Activated CD4-positive, CD25-positive, alpha-beta regulatory T cell (primary cell): Measurements from ENCODE around the gene XCR1.
"Not testable (repeated sequence)": the region's sequence is repeated elsewhere in the genome, so short reads cannot be mapped to it uniquely, and the experiment has no call there.

Experiments used
- DNase-seq, 4 experiments: peaks; one replicate each; lab custom pipeline; 2025; lab: John Stamatoyannopoulos, UW

The XCR1 gene

DNA sequence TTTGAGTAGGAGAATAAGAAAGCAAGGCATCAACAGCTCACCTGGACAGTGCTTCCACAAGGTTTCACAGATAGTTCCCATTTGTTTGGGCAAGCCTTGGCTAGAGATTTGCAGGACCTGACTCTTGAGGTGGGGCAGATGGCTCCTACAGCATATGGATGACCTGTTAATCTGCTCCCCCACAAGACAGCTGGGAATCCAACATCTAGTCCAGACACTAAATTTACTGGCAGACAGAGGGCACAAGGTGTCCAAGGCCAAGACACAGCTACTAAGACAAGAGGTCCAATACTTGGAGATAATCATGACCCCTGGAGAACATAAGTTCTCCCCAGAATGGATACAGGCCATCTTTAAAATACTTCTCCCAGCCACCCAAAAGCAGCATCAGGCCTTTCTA lies 23.6 kb downstream of the XCR1 start:
- DNase-seq: not testable (repeated sequence)

DNA sequence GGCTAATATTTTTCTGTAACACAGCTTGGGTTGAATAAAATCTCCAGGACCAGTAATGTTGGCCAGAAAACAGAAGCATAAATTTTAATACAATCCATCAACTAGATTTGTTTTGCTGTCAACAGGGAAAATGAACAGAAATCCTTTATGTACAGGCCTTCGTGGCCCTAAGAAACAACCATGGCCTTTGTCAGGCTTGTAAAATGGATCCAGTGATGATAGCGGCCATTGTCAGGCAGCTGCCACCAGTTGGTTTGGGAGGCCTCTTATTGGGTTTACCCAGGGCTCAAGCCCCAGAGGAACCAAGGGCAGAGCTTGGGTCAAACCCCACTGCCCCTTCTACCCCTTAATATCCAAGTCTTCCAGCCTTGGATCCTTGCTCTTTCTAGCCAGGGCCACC lies 26.1 kb downstream of the XCR1 start:
- DNase-seq: no peak

DNA sequence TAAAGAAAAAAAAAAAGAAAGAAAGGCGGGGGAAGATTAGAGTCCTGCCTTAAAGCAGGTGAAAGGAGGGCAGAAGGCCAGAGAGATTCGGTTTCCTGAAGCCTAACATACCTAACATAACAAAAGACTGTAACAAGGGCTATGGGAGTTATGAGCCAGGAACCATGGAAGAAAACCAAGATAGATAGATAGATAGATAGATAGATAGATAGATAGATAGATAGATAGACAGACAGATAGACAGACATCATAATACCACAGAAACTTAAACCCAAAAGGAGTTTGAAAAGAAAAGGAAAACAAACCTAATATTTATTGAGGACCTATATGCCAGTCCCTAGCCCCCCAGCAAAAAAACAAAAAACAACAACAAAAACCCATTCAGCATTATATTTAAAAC lies 29.3 kb downstream of the XCR1 start:
- DNase-seq: no peak

DNA sequence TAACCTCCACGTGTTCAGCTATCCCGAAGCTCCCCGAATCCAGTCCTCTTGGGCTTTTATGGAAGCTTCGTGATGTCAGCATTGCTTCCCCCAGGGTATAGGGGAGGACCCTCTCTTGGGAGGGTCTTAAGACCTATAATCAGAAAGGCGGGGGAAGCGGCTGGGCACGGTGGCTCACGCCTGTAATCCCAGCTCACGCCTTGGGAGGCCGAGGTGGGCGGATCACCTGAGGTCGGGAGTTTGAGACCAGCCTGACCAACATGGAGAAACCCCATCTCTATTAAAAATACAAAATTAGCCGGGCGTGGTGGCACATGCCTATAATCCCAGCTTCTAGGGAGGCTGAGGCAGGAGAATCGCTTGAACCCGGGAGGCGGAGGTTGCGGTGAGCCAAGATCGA lies 29.8 kb downstream of the XCR1 start:
- not testable (repeated sequence) for DNase-seq

DNA sequence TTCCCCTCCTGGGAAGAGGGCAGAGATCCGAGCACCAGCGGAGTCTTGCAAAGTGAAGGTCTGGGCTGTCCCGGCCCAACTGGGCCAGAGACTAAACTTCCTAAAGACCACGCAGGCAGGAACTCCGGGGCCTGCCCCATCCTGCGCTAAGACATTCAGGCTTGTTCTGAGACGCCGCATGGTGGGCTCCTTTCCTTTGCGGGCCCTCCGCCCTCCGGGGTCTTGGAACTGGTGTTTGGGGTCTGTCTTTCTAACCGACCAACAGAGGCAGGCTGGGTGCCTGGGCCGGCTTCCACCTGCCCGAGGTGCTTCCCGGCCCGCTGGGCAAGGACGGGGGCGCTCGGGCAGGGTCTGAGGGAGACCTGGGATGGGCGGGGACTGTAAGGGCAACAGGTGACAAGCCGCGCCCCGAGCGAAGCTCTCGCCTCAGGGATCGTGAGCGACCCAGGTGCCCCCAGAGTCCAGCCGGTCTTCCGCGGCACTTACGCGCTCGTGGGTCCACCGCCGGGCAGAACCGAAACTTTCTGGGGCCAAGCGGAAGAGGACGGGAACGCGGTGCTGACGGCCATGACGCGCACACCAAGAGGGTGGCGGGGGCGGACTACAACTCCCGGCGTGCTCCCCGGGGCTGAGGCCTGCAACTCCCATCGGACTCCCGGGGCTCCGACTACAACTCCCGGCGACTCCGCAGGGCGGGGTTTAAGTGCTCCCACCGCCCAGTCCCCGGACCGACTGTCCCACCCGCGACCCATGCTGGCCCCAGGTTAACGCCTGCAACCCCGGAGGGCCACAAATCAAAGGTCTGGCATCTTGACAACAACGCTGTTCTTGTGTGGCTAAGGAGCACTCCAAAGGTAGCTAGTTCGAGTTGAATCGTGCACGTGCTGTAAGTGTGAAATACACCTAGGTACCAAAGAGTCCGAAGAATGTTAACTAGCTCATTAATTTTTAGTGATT lies 31.8 kb downstream of the XCR1 start, which contains the start of gene FYCO1:
Gene FYCO1, minus strand, starts transcription at position 589 of the 957 bp plus-strand sequence. CDS start 10,914 bp downstream, outside the sequence.
- DNase-seq: peak; percentile 72 to 81 (median 80)

DNA sequence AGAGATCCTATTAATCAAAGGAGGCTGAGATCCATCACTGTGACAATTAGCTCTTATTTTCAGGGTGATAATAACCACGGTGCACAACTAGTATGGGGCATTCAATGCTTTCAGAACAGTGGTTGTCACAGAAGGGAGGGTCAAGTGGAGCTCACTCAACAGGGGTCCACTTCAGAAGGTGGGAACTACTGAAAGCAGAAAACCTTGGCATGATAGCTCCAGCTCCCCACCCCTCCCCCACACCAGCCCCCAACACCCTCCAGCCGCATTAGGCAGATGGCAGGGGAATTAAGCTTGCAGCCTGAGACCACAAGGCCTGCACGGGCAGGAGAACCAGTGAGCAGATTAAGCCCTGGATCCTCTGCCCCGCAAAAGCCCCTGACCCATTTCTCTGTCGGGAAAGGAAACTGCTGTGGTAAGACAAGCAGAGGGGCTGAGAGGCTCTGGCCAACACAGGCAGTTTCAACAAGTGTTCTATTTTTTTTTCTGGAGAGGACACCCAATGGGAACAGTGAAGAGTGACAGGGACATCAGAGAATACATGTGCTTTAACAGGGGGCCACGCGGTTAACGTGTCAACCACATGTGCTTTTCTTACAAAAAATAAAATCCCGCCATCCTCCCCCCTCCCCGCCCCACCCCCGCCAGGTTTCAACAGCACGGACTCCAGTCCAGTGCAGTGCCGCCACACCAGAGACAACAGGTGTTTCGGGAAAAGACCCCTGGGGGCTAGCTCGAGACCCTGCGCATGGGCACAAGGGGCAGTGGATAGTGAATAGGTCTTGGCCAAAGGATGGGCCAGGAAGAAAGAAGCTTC lies 32.7 kb downstream of the XCR1 start:
- DNase-seq: peak in 1 of 4 experiments; percentile 22

DNA sequence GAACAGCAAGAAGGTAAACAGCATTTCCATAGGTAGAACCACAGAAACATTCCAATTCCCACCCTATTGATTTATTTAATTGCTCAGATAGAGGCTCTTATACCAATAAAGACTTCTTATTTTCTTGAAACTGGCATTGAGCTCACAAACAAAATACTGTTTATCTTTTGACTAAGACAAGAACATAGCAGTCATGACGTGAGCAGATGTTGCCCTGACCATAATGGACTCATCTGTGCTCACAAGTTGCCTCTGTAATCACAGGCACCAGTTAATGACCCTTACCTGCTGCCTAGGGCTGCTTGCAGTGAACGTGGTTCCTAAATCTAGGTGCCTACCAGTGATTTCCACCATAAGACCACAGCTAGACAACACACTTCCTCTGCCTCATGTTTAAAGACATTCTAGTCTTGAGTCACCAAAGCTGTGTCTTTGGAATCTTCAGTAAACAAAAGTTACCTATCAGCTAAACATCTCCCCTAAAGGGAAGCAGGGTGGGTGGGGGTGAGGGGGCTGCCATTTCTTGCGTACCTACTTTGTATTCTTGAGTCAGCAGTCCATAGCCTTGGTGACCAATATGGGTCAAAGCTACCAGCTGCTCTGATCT lies 33.8 kb downstream of the XCR1 start:
- no peak for DNase-seq

DNA sequence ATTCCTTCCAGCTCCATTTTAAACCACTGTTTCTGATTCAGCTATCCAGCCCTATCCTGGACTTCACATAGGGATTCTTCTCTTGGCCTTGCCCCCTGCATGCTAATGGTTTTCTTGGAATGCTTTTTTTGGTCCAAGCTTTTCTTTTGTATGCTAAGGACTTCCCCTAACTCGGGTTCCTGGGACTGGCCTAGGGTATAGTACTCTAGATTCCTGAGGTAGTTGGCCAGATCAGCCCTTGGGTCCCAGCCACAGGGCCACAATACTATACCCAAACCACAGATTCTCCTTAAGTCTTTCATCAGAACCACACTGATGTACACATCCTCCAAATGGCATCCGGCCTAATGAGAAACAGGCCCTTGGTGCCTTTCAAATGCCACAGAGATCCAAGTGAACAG lies 34.5 kb downstream of the XCR1 start:
- no peak for DNase-seq

DNA sequence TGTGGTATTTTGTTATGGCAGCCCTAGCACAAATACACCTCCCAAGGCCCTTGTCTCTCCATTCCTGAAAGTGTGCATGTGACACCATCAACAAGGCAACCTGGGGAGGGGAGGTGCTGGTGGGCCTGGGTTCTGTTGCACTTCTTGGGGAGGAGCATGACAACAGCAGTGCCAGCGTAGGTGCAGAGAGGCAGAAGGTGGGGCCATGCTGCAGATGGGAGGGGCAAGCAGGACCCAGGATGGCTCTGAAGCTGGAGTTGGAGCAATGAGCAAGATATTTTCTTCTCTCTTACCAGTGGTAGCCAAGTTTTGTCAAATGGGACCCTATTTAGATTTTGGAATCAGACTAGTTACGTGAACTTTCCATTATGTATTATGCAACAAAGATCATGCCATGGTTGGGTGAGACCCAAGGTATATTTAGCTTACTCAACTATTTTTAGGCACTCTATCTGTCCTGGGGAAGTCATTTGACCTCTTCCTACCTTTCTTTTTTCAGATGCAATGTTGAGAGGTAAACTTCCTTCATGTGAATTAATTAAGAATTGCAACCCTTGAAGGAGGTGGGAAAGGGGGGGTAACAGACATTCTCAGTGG lies 35.1 kb downstream of the XCR1 start:
- no peak for DNase-seq

DNA sequence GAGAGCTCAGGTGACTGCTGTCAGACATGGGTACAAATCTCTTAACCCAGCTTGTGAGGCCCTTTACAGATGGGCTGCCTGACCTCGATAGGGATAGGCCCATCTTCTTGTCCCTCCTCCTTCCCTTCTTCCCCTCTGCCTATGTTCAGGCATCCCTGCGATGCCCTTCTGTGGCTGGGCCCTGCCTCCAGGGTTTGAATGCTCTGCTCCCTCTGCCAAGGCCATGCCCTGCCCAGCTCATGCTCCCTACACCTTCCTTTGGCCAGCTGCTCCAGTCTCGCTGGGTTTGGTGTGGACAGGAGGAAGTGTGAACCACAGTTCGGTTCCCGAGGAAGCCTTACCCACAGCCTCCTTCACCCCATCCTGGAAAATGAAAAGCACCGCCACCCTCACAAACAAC lies 35.9 kb downstream of the XCR1 start:
- no peak for DNase-seq

DNA sequence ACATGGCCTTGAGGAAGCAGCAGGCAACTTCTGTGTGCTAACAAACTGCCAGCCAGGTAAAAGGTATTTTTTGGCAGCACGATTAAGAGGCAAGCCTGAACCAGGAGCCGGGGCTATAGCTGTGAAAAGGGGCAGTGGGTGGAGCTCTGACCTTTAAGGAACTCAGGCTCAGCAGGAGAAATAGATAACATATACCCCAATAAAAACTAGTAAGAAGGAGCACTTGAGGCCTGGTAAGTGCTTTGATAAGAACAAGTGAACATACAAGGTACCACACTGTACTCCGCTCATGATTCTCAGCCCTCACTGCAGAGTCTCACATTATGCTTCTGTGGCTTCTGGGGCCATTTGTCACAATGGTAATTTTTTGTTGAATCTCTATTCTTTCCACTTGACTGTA lies 37.1 kb downstream of the XCR1 start:
- no peak for DNase-seq

DNA sequence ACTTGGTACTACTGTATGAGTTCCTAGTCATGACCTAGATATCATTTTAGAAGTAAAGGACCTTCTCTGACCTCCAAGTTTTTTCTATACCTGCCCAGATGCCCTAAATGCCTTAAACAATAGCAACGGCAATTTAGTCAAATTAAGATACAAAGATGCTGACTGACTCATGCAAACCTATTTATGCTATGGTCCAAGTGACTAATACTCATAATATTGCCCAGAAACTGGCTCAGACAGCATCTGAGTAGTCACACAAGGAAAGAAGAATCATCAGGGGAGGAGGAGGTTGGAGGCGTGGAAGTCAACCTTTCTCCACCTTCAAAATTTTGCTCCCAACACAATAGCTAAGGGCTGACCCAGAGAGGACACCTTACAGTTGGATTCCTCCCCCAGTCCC lies 38.5 kb downstream of the XCR1 start:
- DNase-seq: no peak

DNA sequence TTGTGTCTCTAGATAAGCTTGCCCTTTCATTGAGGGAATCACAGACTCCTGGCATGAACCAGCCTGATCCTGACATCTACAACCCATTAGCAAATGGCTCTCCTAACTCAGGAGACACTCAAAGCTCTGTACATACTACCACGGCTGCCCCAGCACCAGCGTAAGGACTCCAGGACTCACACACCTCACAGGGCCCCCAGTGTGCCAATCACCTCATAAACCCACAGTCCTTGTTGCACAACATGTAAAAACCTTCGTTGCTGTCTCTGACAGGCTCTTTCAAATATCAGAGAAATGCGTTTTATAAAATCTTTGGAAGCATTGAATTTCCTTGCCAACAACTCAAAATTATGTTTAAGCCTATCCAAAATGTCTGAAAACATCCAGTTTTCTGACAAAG lies 38.9 kb downstream of the XCR1 start:
- no peak for DNase-seq

DNA sequence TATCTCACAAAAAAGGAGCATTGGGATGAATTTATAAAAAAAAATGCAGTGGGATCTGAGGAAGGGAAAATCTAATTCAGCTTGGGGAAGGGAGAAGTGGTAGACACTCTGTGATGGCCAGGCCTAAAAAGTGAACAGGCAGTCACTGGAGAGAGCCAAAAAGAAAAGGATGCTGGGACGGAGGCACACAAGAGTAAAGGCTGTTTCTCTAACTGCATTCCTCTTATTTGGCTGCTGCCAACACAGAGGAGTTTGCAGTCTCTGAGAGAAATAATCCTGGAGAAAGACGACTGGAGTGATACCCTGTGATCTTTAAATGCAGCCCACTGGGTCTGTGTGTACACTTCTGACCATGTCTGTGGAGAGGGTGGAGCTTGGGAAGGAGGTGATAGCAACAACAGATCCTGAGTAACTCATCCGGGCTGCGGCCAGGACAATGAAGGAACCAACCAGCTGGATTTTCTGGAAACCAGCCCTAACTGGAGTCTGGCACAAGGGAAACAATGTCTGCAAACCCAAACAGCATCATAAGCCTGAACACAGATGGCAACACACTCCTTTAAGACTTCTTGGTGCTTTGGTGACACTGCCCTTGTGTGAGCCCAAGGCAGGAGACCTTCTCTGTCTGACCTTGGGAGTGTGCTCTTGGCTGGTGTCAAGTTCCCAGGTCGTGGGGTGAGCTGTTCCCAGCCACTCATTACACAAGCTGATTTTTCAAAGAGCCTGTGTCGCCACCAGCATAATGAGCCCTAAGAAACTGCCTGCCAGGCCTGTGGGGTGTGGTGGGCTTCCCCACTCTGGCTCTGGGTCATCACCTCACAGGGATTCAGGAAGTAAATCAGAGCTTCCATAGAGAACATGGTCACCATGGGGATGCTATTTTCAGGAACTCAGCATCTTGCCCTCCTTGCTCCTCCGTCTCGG lies 39.7 kb downstream of the XCR1 start:
- no peak for DNase-seq

DNA sequence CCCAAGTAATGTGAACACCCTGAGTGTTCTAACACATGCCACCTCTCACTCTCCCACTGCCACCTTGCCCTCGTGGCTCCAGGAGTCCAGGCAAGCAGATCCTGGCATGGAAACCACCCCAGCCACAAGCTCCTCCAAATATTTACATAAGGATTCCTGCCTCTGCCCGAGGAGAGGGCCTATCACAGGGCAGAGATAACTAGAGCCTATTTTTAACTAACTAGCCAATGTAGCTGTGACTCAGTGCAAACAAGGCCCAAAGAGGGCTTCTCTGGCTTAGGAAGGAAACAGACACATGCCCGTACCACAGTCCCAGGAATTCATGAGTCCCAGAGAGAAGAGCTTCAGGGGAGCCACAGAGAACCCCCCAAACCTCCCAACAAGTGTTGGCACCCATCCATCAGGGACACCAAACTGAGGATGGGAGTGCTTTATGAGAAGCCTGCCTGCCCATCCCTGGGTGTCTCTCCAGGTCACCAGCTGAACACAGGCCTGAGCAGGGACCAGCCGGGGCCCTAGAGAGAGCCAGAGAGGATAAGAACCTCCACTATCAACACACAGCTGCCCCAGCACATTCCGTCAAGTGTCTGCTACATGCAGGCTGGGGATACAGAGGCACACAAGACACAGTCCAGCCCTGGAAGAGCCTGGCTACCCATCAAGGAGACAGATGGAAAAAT lies 40.8 kb downstream of the XCR1 start:
- no peak for DNase-seq

DNA sequence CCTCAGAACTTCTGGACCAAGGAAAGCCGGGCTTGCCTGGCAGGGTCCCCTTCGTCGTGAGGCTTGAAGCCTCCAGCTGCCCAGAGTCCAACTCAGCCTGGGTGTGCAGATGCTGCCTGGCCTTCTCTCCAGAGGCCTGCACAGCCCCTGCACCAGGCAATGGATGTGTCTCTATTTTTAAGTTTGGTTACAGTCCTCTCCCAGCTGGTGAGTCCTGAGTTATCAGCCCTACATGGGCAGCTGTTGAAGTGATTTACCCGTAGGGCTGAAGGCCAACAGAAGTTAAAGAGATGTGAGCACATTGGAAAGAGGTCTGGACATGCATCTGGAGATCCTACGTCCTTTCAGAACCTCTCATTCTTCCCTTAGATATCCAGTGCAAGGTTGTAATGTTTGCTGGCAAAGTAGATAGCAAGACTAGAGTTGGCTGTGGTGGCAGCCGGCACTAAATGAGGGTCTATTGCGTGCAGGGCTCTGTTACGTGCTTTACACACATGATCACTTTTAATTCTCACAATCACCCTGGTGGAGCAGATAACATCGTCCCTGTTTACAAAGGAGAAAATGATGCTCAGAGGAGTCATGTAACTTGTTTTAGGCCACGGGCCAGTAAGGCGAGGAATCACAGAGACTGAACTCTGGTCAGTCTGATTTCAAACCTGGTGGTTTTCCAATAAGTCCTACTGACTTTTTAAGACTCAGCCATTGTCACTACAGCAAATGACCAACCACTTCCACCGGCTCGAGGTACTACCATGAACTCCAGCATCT lies 41.6 kb downstream of the XCR1 start:
- DNase-seq: no peak

DNA sequence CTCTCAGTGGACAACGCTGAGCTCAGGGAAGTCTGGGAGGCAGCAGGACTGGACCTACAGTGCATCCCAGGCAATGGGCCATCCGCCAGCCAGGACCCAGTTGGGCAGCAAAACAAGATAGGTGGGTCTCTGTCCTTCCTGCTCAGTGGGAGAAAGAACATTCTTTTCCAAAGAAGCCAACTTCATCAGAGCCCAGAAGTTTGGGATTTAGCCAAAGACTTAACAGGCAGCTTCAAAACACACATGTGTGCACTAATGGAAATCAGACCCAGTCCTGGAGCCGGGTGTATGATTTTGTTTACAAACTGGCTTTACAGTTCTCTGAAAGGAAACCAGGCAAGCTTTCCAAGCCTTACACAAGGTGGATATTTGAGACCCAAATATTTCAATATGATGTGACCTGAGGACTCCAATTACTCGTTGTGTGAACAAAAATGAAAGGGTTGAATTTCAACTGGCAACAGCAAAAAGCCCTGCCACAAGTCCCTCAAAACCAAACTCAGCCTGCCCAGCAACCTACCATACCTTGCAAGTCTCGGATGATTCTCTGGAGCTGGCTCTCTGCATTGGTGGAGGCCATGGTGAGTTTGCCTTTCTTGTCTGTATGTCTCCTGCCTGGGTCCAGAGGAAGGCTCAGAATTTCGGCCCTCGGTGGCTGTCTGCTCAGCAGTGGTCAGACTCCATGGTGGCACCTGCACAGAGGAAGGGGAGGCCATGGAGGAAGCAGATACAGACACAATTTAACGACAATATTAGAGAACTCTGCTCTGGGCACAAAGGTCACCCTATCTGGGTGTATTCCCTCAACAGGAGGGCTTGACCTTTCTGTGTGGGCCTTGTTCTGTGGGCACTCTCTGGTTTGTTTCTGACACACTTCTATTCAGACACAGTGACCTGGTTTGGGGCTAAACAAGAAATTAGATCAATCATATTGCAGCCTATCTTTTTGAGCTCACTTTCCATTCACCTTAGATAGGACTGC lies 42.7 kb downstream of the XCR1 start:
- DNase-seq: no peak

DNA sequence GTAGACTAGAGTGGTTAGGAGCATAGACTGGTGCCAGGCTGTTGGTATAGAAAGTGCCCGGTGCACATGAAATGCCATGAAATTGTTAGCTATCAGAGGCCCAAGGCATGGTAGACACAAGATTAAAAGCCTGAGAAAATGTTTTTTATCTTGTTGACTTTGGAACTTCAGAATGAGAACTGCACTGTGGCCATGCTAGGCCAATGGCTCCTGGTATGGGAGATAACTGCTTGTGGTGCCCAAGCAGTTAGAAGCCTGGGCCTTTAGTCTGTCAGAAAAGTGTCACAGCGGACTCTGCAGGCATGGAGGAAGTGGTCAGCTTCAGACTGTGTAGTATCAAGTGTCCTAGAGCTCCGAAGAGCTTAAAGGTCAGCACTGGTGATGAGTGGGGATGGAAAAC lies 43.5 kb downstream of the XCR1 start:
- DNase-seq: no peak
